ENCODE data around the gene NPW. TPM values are rescaled to one million over a fixed set of nuclear protein-coding genes. Genes with fewer than 3 reads are reported as not detected.
A peak's percentile ranks its signal among the peaks of the same experiment; 100 is the strongest.

NPW gene
- polyA plus RNA-seq, 1 experiment = 0.26 TPM

GRCh38 chr16:2028620-2029220 is 9.1 kb downstream of the NPW start:
- ChIA-PET CTCF (interaction anchor here (2.2 kb wide), 1 partner anchor 7 kb away, joined by 10 read pairs; no protein-coding TSS in a partner anchor), POLR2A (no interaction called here)
- DNase-seq (ENCODE audit: low read depth) = no peak
- no peak for TF ChIP-seq CTCF (IDR thresholded peaks at IDR 0.05; ENCODE audit: insufficient read depth, low read depth, low read length)
- Histone ChIP-seq H3K27me3 (ENCODE audit: control insufficient read depth, insufficient read depth, low read length) (no peaks in the 10 kb centered on the region), H3K4me3 (ENCODE audit: low read depth, low read length) (no peak overlapping the region), H3K36me3 (ENCODE audit: control insufficient read depth, insufficient read depth, low read length) (peaks cover 12% of the 10 kb centered on the region)

GRCh38 chr16:2029350-2029749 is 9.8 kb downstream of the NPW start:
- ChIA-PET CTCF (no interaction called here), POLR2A (no interaction called here)
- H3K4me3 ChIP-seq (ENCODE audit: low read depth, low read length) = no peak overlapping the region

GRCh38 chr16:2030036-2030435 is 10.5 kb downstream of the NPW start:
- TF ChIP-seq CTCF (IDR thresholded peaks at IDR 0.05; ENCODE audit: insufficient read depth, low read depth, low read length) = no peak
- Histone ChIP-seq H3K4me3 (ENCODE audit: low read depth, low read length) (no peak overlapping the region), H3K27me3 (ENCODE audit: control insufficient read depth, insufficient read depth, low read length) (no peaks in the 10 kb centered on the region), H3K36me3 (ENCODE audit: control insufficient read depth, insufficient read depth, low read length) (peaks cover 12% of the 10 kb centered on the region)
- ChIA-PET POLR2A (no interaction called here), CTCF (interaction anchor here (0.5 to 0.8 kb wide), 2 partner anchors 26 to 35 kb away, joined by 3 read pairs; no protein-coding TSS in a partner anchor)
- DNase-seq (ENCODE audit: low read depth) = no peak

More at GRCh38 chr16:2029350-2029749, 9.8 kb downstream of the NPW start:
- peaks cover 12% of the 10 kb centered on the region for H3K36me3 ChIP-seq (ENCODE audit: control insufficient read depth, insufficient read depth, low read length)
- TF ChIP-seq CTCF (IDR thresholded peaks at IDR 0.05; ENCODE audit: insufficient read depth, low read depth, low read length) = no peak
- no peak for DNase-seq (ENCODE audit: low read depth)
- no peaks in the 10 kb centered on the region for H3K27me3 ChIP-seq (ENCODE audit: control insufficient read depth, insufficient read depth, low read length)

GRCh38 chr16:2031081-2031577 is 11.5 kb downstream of the NPW start:
- CTCF ChIA-PET = interaction anchor here (2.3 kb wide), 1 partner anchor 109 kb away, joined by 4 read pairs; no protein-coding TSS in a partner anchor
- POLR2A ChIA-PET = no interaction called here
- peaks cover 14% of the 10 kb centered on the region for H3K36me3 ChIP-seq (ENCODE audit: control insufficient read depth, insufficient read depth, low read length)
- H3K4me3 ChIP-seq (ENCODE audit: low read depth, low read length) = no peak overlapping the region
- no peak for TF ChIP-seq CTCF (IDR thresholded peaks at IDR 0.05; ENCODE audit: insufficient read depth, low read depth, low read length)
- H3K27me3 ChIP-seq (ENCODE audit: control insufficient read depth, insufficient read depth, low read length) = no peaks in the 10 kb centered on the region
- no peak for DNase-seq (ENCODE audit: low read depth)

- DNase-seq (ENCODE audit: low read depth) = no peak
- Histone ChIP-seq H3K4me3 (ENCODE audit: low read depth, low read length) (peak overlapping the region; percentile 47), H3K36me3 (ENCODE audit: control insufficient read depth, insufficient read depth, low read length) (peaks cover 27% of the 10 kb centered on the region), H3K27me3 (ENCODE audit: control insufficient read depth, insufficient read depth, low read length) (no peaks in the 10 kb centered on the region)
- no peak for TF ChIP-seq CTCF (IDR thresholded peaks at IDR 0.05; ENCODE audit: insufficient read depth, low read depth, low read length)
- CTCF ChIA-PET = interaction anchor here (1.1 to 2.3 kb wide), 3 partner anchors 9 to 108 kb away, joined by 4 to 7 read pairs (median 5); no protein-coding TSS in a partner anchor
- POLR2A ChIA-PET = interaction anchor here (0.6 to 1.1 kb wide), 2 partner anchors 15 to 123 kb away, joined by 3 to 4 read pairs; partner anchors contain the start of genes NTHL1, TRAF7 and TSC2
Measured at GRCh38 chr16:2032285-2033056, 12.9 kb downstream of the NPW start.

All from BJ (cell line).